GM12873 (cell line): ENCODE measurements around the gene CTU2.

Experiments used
- CTCF ChIP-seq: IDR thresholded peaks from 2 replicates; pipeline ENCODE4 v1.5.1; 2012; ENCODE audit warnings: low read depth, mild to moderate bottlenecking, moderate library complexity, low read length, control low read depth; ENCODE audit not compliant: insufficient read depth; ENCODE audit errors: missing control alignments

Gene CTU2

GRCh38 chr16:88739977-88740726 is 33.8 kb downstream of the CTU2 start:
- TF ChIP-seq CTCF: no peak

DNA sequence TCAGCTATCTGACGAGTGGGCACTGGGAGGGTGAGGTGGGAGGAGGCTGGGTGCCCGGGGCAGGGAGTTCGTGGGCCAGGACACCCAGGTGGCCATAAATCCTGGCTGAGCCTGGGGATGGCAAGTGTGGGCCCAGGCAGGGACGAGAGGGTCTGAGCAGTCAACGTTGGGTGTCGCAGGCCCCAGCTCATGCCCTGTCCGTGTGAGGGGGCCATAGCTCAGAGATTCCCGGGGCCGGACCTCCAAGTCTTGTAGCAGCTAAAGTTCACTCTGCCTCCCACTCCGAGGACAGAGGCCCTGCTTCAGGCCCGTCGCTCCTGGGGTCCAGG is 34.4 kb downstream of the CTU2 start:
- no peak for TF ChIP-seq CTCF

DNA sequence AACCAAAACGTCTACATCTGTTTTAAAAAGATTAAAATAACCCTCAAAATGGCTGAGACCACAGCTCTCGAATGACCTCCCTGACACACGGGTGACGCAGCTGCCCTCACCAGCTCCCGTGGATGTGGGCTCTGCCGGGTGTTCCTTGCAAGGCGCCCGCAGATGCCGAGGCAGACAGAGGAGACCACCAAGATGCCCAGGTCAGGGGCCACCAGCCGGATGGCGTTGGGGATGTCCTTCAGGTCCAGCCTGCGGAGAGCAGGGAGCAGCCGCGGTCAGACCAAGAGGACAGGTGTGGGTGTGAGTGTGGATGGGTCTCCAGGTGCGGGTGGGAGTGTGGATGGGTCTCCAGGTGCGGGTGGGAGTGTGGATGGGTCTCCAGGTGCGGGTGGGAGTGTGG is 35.1 kb downstream of the CTU2 start:
- TF ChIP-seq CTCF: no peak

DNA sequence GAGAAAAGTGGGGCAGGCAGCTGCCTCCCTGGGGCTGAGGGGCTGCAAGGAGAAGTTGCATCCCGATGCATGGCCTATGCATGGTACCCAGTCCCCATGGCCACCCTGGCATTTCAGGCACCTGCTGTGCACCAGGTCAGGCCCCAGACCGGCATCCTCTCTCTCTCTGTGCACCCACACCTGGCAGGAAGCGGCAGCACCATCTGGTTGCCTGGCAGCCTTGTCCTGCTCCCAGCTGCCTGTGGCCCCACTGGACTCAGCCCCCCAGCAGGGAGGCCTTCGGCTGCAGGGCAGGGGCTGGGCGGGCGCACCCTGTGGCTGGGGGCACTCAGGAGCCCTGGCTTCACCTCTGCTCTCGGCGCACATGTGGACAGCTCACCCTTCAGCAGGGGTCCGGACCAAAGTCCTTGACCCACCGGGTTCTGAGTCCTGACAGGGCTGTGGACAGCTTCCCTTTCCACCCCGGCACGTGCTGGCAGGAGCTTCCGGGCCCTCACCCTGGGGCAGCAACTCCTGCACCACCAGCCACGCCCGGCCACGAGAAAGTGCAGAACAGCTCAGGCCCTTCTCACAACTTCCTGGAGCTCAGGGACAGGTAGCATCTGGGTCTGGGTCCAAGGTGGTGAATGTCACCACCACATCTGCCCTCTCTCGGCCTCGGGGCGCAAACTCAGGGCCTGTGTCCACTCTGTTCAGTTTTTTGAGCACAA is 36.7 kb downstream of the CTU2 start:
- no peak for TF ChIP-seq CTCF

DNA sequence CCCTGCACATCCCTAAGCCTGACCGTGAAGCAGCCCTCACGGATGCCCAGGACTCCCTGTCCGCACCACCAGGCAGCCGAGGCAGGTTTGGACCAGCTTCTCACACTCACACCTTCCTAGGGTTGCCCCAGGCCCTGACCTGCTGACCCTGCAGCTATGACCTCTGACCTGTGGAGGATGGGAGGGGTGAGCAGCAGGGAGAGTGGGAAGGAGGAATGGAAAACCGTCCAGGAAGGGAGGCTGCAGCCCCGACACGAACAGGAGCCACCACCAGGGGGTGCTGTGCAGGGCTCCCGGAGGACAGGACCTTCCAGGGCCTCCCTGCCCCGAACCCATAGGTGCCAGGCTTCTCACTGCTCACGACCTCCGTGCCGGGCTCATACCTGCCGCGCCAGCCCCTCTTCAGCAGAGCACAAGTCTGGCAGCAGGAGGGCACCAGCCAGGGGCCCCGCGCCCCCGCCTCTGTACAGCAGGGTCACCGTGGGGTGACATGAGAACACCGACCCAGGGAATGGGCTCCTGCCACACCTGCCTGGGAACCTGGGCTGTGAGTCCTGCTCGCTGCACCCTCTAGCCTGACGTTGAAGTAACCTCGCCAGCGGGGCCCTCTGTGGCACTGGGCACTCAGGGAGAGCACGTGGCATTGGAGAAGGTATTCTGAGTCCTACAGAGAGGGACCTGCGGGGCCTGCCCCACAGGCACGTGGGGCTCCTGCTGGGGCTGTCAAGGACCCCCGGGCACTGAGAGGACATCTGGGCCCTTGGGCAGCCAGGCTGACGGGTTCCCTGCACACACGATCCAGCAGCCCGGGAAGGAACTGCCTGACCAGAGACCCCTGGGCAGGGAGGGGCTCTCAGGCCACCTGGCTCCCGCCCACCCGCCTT is 37.6 kb downstream of the CTU2 start:
- TF ChIP-seq CTCF: peak; percentile 93

DNA sequence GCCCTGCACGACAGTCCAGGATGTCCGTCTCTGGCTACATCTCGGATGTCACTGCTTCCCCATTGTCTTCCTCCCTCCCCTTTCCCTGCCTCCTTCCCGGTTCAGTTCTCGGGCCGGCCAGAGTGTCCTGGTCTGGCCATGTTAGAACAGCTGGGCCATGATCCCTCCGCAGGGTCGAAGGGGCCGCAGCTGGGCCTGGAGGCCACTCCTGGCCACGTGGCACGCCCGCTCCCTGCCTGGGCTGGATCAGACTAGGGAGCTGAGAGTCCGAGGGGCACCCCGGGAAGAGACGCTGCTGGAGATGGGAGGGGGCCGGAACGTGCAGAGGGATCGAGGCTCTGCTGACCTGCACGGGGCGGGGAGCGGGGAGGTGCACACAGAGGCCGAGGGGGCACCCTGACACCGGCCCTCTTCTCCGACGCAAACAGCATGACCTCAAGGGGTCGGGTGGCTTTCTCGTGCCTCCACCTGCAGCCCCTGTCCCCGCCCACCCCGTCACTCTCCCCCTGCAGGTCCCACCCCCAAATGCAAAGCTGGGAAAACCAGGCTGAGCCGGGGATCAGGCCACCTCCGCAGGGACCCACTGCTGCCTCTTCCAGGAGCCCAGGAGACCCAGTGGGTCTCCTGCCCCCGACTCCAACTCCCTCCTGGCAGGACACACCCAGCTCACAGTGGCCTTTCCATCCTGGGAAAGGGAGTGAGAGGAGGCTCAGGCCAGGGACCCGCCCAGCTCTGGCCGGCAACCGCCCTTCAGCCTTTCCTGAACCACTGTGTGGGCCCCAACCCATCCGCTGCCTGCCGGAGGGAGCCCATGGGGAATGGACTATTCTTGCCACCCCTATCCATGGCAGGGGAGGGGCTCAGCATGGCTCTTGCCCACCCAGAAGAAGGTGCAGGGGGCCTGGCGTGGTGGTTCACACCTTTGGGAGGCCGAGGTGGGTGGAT is 38.5 kb downstream of the CTU2 start:
- no peak for TF ChIP-seq CTCF
